ENCODE results near the gene CRYAA. TPM values are rescaled to one million over a fixed set of nuclear protein-coding genes. Genes with fewer than 3 reads are reported as not detected.

CRYAA gene
- total RNA-seq, 1 experiment from 2014 or later, result not detected

- peaks cover 11% of the 10 kb centered on the region for H3K9me3 Mint-ChIP-seq
- ChIA-PET POLR2A (no interaction called here), CTCF (interaction anchor here (0.6 kb wide), 1 partner anchor 22 kb away, joined by 3 read pairs; no protein-coding TSS in a partner anchor)
- ATAC-seq, result no peak
- no peak overlapping the region for H3K27ac Mint-ChIP-seq
- peaks cover 2% of the 10 kb centered on the region; the same call in 1 of the 2 replicates for H3K27me3 Mint-ChIP-seq (ENCODE audit: low read depth)
- peak; percentile 6 for DNase-seq (ENCODE audit: low spot score)
- H3K36me3 Mint-ChIP-seq, result no peaks in the 10 kb centered on the region
- H3K4me1 Mint-ChIP-seq, result no peaks in the 10 kb centered on the region
- TF ChIP-seq ZNF263 (CRISPR knock-in tag; IDR thresholded peaks at IDR 0.05; ENCODE audit: low read depth), result no peak
- no peak for TF ChIP-seq SOX15 (CRISPR knock-in tag; IDR thresholded peaks at IDR 0.05)
- no peak for TF ChIP-seq ZNF532 (CRISPR knock-in tag; IDR thresholded peaks at IDR 0.05; ENCODE audit: borderline replicate concordance)
- no peak for TF ChIP-seq MYBL2 (CRISPR knock-in tag; IDR thresholded peaks at IDR 0.05)
- TF ChIP-seq ZNF423 (CRISPR knock-in tag; IDR thresholded peaks at IDR 0.05), result no peak
- TF ChIP-seq ESRRA (CRISPR knock-in tag; IDR thresholded peaks at IDR 0.05; ENCODE audit: borderline replicate concordance), result no peak
- no peak for TF ChIP-seq USF2 (CRISPR knock-in tag; IDR thresholded peaks at IDR 0.05)
- no peak overlapping the region for H3K4me3 Mint-ChIP-seq
Measured at GRCh38 chr21:43188592-43189210, 19.9 kb downstream of the CRYAA start.

DNA sequence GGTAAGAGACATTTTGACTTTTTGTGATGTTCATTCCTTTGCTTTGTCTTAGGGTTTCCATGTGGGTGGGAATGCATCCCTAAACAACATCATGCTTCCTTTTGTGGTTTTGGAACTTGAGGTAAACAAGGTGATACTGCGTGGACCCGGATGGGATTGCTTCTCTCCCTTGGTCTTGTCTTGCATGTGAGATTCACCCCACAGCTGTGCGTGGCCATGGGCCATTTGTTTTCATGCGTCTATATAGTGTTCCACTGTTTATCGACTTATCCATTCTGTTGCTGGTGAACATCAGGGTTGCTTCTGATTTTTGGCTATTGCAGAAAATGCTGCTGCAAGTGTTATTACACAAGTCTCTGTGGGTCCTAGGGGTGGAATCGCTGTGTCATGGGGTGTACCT is 21.1 kb downstream of the CRYAA start:
- H3K9me3 Mint-ChIP-seq, result peaks cover 11% of the 10 kb centered on the region
- peaks cover 2% of the 10 kb centered on the region; the same call in 1 of the 2 replicates for H3K27me3 Mint-ChIP-seq (ENCODE audit: low read depth)
- H3K27ac Mint-ChIP-seq, result no peak overlapping the region
- ChIA-PET CTCF (no interaction called here), POLR2A (no interaction called here)
- no peak overlapping the region for H3K4me3 Mint-ChIP-seq
- ATAC-seq (no peak), DNase-seq (ENCODE audit: low spot score) (peak; percentile 2)
- H3K36me3 Mint-ChIP-seq, result no peaks in the 10 kb centered on the region
- peaks cover 5% of the 10 kb centered on the region for H3K4me1 Mint-ChIP-seq
- TF ChIP-seq, protein P1, sequence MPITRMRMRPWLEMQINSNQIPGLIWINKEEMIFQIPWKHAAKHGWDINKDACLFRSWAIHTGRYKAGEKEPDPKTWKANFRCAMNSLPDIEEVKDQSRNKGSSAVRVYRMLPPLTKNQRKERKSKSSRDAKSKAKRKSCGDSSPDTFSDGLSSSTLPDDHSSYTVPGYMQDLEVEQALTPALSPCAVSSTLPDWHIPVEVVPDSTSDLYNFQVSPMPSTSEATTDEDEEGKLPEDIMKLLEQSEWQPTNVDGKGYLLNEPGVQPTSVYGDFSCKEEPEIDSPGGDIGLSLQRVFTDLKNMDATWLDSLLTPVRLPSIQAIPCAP (CRISPR knock-in tag; IDR thresholded peaks at IDR 0.05), result no peak
- TF ChIP-seq HMGA2 (CRISPR knock-in tag; IDR thresholded peaks at IDR 0.05) (no peak), E2F4 (CRISPR knock-in tag; IDR thresholded peaks at IDR 0.05; ENCODE audit: borderline replicate concordance, low read depth) (no peak), ATF2 (CRISPR knock-in tag; IDR thresholded peaks at IDR 0.05; ENCODE audit: borderline replicate concordance, low read depth) (no peak), ELF4 (CRISPR knock-in tag; IDR thresholded peaks at IDR 0.05; ENCODE audit: low read depth) (no peak), PREB (CRISPR knock-in tag; IDR thresholded peaks at IDR 0.05; ENCODE audit: borderline replicate concordance) (no peak), GRHL2 (CRISPR knock-in tag; IDR thresholded peaks at IDR 0.05; ENCODE audit: insufficient replicate concordance, severe bottlenecking) (no peak), ZNF671 (CRISPR knock-in tag; IDR thresholded peaks at IDR 0.05) (no peak), RELA (CRISPR knock-in tag; IDR thresholded peaks at IDR 0.05; ENCODE audit: borderline replicate concordance) (no peak)
- TF ChIP-seq, protein P2, sequence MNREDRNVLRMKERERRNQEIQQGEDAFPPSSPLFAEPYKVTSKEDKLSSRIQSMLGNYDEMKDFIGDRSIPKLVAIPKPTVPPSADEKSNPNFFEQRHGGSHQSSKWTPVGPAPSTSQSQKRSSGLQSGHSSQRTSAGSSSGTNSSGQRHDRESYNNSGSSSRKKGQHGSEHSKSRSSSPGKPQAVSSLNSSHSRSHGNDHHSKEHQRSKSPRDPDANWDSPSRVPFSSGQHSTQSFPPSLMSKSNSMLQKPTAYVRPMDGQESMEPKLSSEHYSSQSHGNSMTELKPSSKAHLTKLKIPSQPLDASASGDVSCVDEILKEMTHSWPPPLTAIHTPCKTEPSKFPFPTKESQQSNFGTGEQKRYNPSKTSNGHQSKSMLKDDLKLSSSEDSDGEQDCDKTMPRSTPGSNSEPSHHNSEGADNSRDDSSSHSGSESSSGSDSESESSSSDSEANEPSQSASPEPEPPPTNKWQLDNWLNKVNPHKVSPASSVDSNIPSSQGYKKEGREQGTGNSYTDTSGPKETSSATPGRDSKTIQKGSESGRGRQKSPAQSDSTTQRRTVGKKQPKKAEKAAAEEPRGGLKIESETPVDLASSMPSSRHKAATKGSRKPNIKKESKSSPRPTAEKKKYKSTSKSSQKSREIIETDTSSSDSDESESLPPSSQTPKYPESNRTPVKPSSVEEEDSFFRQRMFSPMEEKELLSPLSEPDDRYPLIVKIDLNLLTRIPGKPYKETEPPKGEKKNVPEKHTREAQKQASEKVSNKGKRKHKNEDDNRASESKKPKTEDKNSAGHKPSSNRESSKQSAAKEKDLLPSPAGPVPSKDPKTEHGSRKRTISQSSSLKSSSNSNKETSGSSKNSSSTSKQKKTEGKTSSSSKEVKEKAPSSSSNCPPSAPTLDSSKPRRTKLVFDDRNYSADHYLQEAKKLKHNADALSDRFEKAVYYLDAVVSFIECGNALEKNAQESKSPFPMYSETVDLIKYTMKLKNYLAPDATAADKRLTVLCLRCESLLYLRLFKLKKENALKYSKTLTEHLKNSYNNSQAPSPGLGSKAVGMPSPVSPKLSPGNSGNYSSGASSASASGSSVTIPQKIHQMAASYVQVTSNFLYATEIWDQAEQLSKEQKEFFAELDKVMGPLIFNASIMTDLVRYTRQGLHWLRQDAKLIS (CRISPR knock-in tag; IDR thresholded peaks at IDR 0.05; ENCODE audit: borderline replicate concordance), result no peak
- TF ChIP-seq, protein P3, sequence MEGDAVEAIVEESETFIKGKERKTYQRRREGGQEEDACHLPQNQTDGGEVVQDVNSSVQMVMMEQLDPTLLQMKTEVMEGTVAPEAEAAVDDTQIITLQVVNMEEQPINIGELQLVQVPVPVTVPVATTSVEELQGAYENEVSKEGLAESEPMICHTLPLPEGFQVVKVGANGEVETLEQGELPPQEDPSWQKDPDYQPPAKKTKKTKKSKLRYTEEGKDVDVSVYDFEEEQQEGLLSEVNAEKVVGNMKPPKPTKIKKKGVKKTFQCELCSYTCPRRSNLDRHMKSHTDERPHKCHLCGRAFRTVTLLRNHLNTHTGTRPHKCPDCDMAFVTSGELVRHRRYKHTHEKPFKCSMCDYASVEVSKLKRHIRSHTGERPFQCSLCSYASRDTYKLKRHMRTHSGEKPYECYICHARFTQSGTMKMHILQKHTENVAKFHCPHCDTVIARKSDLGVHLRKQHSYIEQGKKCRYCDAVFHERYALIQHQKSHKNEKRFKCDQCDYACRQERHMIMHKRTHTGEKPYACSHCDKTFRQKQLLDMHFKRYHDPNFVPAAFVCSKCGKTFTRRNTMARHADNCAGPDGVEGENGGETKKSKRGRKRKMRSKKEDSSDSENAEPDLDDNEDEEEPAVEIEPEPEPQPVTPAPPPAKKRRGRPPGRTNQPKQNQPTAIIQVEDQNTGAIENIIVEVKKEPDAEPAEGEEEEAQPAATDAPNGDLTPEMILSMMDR (IDR thresholded peaks at IDR 0.05), result no peak

Measured in WTC11 (cell line).